Loucy (cell line): ENCODE measurements around the gene PIGR.

ENCODE experiments used
- H2AFZ ChIP-seq: fragments of 200-600 bp; sonication (generic); 2 replicates; pipeline ENCODE4 v1.6.0; 2016; ENCODE audit warnings: antibody characterized with exemption, mild to moderate bottlenecking, low read length, moderate library complexity
- H3F3A ChIP-seq: fragments of 200-600 bp; 2 replicates; pipeline ENCODE4 v1.6.0; 2016; ENCODE audit warnings: antibody characterized with exemption, low read depth, mild to moderate bottlenecking
- H3K27me3 ChIP-seq: fragments of 200-600 bp; sonication (generic); 2 replicates; pipeline ENCODE4 v1.6.1; 2014; ENCODE audit warnings: low read length, mild to moderate bottlenecking; ENCODE audit not compliant: insufficient read depth, poor library complexity, severe bottlenecking
- H3K36me3 ChIP-seq: fragments of 200-600 bp; sonication (generic); 2 replicates; pipeline ENCODE4 v1.6.1; 2016; ENCODE audit warnings: low read length; ENCODE audit not compliant: insufficient read depth
- H3K4me1 ChIP-seq: fragments of 200-600 bp; sonication (generic); 2 replicates; pipeline ENCODE4 v1.5.1; 2014; ENCODE audit warnings: low read length, mild to moderate bottlenecking; ENCODE audit not compliant: insufficient read depth, poor library complexity, severe bottlenecking
- H3K4me2 ChIP-seq: fragments of 200-600 bp; sonication (generic); 2 replicates; pipeline ENCODE4 v1.6.0; 2014; ENCODE audit warnings: antibody characterized with exemption, low read length, low read depth, mild to moderate bottlenecking; ENCODE audit not compliant: poor library complexity, severe bottlenecking
- H3K4me3 ChIP-seq: fragments of 200-600 bp; sonication (generic); 2 replicates; pipeline ENCODE4 v1.5.1; 2014; ENCODE audit warnings: low read length, mild to moderate bottlenecking, mixed read lengths; ENCODE audit not compliant: poor library complexity, severe bottlenecking
- H3K79me2 ChIP-seq: fragments of 200-600 bp; sonication (generic); 2 replicates; pipeline ENCODE4 v1.6.1; 2014; ENCODE audit warnings: low read length; ENCODE audit not compliant: insufficient read depth
- H3K9ac ChIP-seq: fragments of 200-600 bp; sonication (generic); 2 replicates; pipeline ENCODE4 v1.6.0; 2014; ENCODE audit warnings: mild to moderate bottlenecking, low read depth, low read length, moderate library complexity; ENCODE audit not compliant: poor library complexity, severe bottlenecking
- H3K9me2 ChIP-seq: fragments of 200-600 bp; sonication (generic); replicated peaks from 2 replicates; pipeline ENCODE4 v1.6.1; 2016; ENCODE audit warnings: low read depth, low read length, mixed read lengths
- H3K9me3 ChIP-seq: fragments of 200-600 bp; sonication (generic); 2 replicates; pipeline ENCODE4 v1.6.1; 2014; ENCODE audit warnings: mild to moderate bottlenecking, antibody characterized with exemption, low read length, low read depth; ENCODE audit not compliant: insufficient read depth
- H4K20me1 ChIP-seq: fragments of 200-600 bp; sonication (generic); 2 replicates; pipeline ENCODE4 v1.6.0; 2014; ENCODE audit warnings: antibody characterized with exemption, low read length, mild to moderate bottlenecking; ENCODE audit not compliant: insufficient read depth, poor library complexity, severe bottlenecking
- EZH2phosphoT487 ChIP-seq: fragments of 200-600 bp; IDR thresholded peaks from 2 replicates; pipeline ENCODE4 v1.6.1; 2018; ENCODE audit warnings: antibody characterized with exemption, mild to moderate bottlenecking, moderate library complexity, borderline replicate concordance
- TF ChIP-seq, protein P1 (sequence below): fragments of 200-600 bp; sonication (generic); conservative IDR thresholded peaks from 2 replicates; pipeline ENCODE4 v1.5.1; 2014; ENCODE audit warnings: mild to moderate bottlenecking, antibody characterized with exemption, low read length

PIGR gene

GRCh38 chr1:206890125-206891060 lies 55.9 kb downstream of the PIGR start:
- Histone ChIP-seq H3F3A (no peaks in the 10 kb centered on the region), H3K4me1 (no peaks in the 10 kb centered on the region), H3K36me3 (no peaks in the 10 kb centered on the region), H2AFZ (no peak overlapping the region), H3K9me3 (no peaks in the 10 kb centered on the region), H3K9ac (no peak overlapping the region), H3K9me2 (no peaks in the 10 kb centered on the region), H4K20me1 (no peaks in the 10 kb centered on the region), H3K4me2 (no peak overlapping the region), H3K4me3 (no peak overlapping the region), H3K79me2 (no peaks in the 10 kb centered on the region), H3K27me3 (peaks cover 4% of the 10 kb centered on the region)
- TF ChIP-seq, protein P1, sequence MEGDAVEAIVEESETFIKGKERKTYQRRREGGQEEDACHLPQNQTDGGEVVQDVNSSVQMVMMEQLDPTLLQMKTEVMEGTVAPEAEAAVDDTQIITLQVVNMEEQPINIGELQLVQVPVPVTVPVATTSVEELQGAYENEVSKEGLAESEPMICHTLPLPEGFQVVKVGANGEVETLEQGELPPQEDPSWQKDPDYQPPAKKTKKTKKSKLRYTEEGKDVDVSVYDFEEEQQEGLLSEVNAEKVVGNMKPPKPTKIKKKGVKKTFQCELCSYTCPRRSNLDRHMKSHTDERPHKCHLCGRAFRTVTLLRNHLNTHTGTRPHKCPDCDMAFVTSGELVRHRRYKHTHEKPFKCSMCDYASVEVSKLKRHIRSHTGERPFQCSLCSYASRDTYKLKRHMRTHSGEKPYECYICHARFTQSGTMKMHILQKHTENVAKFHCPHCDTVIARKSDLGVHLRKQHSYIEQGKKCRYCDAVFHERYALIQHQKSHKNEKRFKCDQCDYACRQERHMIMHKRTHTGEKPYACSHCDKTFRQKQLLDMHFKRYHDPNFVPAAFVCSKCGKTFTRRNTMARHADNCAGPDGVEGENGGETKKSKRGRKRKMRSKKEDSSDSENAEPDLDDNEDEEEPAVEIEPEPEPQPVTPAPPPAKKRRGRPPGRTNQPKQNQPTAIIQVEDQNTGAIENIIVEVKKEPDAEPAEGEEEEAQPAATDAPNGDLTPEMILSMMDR, result no peak
- TF ChIP-seq EZH2phosphoT487, result no peak

DNA sequence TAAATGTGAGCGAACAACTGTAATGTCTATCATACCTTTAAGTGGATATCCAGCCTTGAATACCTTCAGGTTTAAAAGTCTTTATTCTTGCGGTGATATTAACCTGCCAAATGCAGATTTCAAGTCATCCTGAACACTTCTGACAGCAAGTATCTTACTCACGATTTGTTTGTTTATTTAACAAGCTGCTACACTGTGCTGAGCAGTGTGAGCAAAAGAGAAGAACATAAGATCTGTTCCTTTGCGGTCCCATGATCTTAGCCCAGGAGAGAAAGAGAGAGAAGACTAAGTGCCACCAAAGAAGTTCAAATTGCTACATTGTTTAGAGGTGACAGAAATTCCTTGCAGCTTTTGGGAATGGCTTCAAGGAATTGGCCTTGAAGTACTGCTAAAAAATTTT lies 58.6 kb downstream of the PIGR start:
- Histone ChIP-seq H3K4me1 (no peaks in the 10 kb centered on the region), H3K9me3 (no peaks in the 10 kb centered on the region), H3K9ac (no peak overlapping the region), H3K4me3 (no peak overlapping the region), H4K20me1 (no peaks in the 10 kb centered on the region), H3K4me2 (no peak overlapping the region), H3K9me2 (no peaks in the 10 kb centered on the region), H3K36me3 (no peaks in the 10 kb centered on the region), H2AFZ (no peak overlapping the region), H3K79me2 (no peaks in the 10 kb centered on the region), H3K27me3 (peaks cover 8% of the 10 kb centered on the region), H3F3A (no peaks in the 10 kb centered on the region)
- TF ChIP-seq, protein P1, result no peak
- TF ChIP-seq EZH2phosphoT487, result no peak

- Histone ChIP-seq H3K27me3 (peaks cover 8% of the 10 kb centered on the region), H3K36me3 (no peaks in the 10 kb centered on the region), H2AFZ (no peak overlapping the region), H4K20me1 (no peaks in the 10 kb centered on the region), H3K79me2 (no peaks in the 10 kb centered on the region), H3K9ac (no peak overlapping the region), H3K4me2 (no peak overlapping the region), H3K4me1 (no peaks in the 10 kb centered on the region), H3F3A (no peaks in the 10 kb centered on the region), H3K4me3 (no peak overlapping the region), H3K9me2 (no peaks in the 10 kb centered on the region), H3K9me3 (no peaks in the 10 kb centered on the region)
- TF ChIP-seq, protein P1, result no peak
- no peak for TF ChIP-seq EZH2phosphoT487
These were observed 59.4 kb downstream of the PIGR start for GRCh38 chr1:206886831-206887230.
